ENCODE results near the gene HIVEP3.
A peak's percentile ranks its signal among the peaks of the same experiment; 100 is the strongest.

HIVEP3 gene

DNA sequence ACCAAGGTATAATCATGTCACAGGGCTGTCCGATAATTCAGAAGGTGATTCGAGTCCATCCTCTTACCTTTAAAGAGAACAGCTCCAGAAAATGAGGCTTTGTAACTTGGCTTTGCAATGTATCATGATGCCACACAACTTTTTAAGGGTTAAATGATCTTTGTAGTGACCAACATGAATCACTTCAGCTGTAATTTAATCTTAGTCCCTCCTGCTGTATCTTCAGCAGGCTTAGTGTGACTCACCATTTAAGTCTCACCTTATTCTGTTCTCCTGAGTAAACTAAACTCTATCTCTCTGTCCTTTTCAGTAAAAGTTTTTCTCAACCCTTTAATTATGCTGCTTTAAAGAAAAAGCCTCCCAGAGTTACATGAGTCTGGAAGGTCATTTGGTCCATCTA is 1.9 kb upstream of the HIVEP3 start:
- no peak for DNase-seq

DNA sequence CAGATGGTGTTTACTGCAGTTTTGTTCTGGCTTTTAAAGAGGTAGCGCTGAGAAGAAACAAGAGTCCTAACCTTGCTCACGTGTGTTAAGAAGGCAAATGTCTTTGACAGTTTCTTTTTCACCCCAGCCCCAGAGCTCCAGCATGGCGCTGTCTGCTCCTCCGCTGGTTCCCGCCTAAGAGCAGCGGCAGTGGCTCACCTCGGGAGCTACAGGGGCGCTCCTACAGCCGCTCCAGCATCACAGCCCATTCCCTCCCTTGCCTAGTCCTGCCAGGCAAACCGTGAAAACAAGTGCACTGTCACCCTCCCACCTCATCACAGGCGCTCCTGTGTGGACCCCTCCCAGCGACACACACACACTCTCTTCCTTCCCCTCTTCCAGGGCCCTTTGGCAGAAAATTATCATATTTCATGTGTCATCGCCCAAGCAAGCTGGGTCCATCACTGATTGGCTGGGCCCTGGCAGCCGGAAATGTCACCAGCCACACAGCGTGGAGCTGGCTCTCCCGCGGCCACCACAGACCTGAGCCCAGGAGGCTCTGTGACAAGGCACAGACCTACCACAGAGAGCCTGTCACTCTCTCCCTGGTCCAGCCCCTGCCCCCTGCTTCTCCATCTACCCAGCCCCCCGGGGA is 1.2 kb upstream of the HIVEP3 start:
- peak; percentile 55 for DNase-seq

DNA sequence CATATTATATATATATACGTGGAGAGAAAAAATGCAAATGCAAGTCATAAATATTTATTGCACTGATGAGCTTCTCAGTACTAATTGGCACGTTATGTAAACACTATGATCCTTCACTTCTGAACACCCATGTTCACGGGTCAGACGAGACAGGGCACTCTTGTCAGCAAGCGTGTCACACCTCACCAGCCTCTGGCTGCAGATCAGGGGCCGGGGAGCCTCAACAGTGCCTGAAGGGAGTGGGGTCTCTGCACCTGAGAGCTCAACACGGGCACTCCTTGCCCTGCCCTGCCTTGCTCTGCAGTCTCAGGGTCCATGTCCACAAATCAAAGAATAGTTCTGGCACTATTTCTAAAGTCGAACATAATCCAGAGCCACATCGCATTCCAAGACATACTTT is 409 bp upstream of the HIVEP3 start:
- DNase-seq: no peak

DNA sequence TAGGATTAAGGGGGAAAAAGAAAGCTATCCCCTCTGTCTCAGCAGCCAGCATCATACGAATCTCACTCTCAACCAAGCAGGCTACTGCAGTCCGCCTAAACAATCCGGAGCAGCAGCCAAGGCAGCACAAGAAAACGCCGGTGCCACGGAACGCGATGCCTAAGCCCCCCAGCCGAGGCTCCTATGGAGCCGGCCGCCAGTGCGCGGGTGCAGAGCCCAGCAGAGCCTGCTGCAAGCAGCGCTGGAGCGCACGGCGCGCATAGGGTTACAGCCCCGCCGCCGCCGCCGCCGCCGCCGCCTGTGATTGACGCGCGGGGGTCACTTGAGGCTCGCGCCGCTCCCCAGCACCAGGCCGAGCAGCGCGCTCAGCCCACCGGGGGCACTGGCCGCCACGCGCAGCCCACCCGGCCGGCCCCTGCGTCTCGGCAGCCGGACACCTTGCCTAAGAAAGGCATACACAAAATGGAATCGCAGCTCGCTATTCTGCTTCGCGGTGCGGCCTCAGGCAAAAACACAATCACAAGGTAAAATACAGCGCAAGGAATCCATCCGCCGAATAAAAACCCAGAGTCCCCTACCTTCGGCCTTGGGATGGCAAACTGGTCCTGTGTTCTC is 780 bp downstream of the HIVEP3 start:
- peak; percentile 35 for DNase-seq

DNA sequence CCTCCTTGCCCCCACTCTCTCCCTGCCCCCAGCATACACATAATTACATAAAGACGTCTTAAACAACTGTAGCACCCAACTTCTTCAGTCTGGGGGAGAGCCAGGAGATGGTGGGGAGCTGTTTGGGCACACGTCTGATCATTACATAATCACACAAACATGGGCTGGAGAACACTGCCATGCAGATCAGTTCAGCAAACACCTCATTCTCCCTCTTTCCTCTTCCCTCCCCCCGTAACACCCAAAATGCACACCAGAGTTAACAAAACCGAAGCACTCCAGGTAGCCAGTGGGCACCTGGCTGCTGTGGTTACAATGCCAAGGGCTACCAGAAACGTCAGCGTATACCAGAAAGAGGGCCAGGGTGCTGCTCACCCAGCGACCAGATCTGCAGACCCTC is 1.6 kb downstream of the HIVEP3 start:
- no peak for DNase-seq

DNA sequence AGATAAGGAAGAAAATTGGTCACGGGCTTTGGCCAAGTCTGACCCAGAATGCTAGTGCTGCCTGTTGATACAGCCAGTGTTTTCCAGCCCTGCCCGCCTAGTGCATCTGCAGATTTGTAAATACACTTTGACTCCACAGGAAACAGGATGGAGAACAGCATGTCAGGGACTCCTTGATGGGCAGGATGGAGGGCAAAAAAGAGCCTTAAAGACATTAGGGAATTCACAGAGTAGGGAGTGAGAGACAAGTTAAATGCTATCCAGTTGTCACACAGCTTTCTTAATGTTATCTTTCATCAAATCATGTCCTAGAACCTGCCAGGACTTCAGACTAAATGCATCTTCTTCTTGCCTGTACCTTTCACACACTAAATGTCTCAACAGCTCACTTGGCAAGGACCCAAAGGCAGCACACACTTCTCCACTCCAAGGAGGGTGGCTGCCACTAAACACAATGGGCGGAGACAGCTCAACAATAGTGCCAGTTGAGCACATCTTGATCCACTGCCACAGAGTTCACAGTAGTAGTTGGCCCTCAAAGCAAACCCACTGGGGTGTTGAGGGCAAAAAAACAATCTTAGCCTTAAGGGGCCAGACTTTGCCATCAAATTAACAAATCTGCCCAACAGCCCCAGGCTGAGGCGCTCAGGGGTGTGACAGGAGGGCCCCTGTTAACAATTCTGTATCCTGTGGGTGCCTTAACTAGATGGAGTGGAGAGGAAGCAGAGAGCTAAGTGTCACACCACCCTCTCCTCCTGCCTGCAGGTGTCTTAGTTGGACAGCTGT is 2.7 kb downstream of the HIVEP3 start:
- no peak for DNase-seq

DNA sequence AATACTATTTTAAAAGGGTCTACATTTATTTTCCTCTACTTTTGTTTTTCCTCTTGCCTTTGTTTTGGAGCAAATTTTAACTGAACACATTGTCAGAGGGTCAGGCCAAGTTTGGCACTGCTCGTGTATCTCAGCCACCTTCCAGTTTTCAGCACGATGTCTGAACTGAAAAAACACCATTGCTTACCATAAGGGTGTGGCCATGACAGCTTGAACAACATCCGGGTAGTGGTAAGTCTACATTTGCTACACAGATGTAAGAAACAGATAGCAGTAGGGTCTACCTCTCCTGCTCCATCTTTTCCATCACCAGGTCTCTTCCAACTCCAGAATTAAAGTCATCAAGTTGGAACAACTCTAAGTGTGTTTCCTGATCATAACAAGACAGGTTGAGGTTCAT is 4.2 kb downstream of the HIVEP3 start:
- no peak for DNase-seq

DNA sequence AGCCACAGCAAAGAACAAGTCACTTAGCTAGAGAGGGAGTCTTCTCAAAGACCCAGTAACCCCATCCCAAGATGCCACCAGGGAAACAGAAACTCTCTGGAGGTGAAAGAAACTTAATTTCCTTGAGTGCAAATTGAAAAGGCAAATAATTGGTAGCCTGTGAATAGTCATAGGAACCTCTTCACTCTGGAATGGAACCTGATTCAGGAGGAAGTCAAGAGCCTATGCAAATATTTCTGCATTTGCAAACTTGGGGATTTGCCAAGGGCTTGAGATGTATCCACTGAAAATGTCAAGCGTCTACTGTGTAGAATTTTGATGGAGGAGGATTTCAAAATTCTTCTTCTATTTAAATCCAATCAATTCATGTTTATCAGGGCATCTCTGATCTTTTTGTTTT is 5.7 kb downstream of the HIVEP3 start:
- no peak for DNase-seq

DNA sequence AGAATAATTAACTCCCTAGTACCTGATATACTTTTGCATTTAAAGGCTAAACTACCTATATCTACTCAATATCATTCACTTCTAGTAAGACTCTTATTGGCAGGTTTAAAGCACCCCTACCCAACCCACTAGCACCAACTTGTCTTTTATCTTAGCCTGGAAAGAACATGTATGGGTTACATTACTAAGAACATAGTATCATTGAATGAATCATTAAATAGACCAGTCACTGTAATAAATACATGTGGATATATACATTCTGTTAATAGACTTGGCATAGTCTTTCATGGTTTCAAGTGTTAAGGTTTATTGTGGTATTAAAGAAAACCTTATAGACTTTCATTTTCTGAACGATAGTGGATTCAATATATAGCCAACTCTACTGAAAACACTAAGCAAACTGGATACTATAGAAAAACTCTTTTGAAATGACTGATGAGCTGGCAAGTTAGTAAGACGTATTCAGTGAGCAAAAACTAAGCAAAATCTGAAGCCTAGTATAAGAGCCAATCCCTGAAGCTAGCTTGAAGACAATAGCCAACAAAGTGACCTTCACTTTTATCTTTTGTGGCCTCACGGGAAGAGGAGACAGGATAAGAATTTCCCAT is 10.3 kb downstream of the HIVEP3 start:
- no peak for DNase-seq

DNA sequence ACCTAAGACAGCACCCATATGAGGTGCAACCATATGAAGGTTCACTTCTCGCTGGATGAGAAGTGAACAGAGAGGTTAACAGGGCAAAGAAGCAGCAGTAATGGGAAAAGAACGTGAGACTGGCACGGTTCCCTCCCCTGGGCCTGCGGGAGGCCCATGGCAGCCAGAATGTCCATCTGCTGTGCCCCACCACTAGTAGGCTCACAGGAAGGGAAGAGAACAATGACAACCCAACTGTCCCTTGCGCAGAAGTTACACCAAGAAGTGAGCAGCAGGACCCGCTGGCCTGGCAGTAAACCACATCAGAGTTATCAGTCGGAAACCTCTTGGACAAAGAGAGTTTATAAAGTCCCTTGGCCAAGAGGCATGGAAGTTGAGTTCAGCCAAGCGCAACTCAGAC is 11.3 kb downstream of the HIVEP3 start:
- no peak for DNase-seq

DNA sequence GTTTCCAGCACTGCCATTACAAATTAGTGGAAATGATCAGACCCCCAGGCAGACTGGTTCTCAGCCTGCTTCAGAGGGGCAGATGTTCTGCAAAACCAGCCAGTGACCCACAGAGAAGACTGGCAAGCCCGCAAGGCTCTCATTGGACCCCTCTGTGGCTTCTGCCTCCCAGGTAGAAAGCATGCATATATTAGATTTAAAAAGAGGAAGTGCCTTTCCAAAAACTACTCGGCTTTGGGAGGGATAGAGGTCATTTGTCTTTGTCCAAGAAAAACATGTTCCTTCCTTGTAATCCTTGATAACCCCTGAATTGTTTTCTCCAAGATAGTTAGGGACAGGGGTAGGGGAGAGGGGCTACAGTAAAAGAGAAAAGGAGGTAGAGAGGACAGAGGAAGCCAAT is 11.8 kb downstream of the HIVEP3 start:
- DNase-seq: no peak

DNA sequence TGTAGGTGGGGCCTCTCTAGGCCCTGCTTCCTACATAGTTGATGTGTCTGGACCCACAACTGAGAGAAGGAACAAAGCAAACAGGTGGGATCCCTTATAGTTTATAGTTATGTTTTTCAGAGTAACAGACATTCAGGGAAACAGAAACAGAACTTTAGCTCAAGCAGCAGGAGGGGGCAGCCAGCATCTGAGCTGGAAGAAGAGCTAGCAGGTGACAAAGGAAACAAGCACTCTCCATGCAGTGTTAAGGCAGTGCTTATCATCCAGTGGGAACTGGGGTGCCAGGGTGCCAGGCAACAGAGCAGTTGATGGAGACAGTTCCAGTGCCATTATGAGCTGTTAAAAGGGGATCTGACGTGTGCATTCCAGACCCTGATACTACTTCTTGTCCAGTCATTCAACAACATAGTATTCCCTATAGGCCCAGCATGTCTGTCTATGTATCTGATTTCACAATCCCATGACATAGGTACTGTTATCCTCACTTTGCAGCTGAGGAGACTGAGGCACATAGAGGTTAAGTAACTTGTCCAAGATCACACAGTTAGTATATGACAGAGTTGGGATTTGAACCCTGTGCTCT is 13.5 kb downstream of the HIVEP3 start:
- DNase-seq: no peak

DNA sequence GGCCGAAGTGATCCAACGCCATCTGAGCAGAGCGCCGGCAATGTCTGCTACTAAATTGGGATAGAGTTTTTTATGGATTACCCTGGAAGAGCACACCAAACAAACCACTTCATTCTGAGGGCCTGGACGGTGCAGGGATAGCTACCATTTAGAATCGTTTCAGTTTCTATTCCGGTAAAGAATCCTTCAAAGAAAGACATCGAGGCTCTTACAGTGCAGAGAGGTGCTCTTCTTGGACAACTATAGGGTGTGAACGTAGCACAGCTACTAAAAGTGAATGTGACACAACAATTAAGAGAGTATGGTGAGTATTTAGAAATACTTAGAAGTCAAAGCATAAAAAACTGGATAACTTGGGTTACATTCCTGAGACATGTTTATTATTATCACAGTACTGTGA is 16.1 kb downstream of the HIVEP3 start:
- no peak for DNase-seq

DNA sequence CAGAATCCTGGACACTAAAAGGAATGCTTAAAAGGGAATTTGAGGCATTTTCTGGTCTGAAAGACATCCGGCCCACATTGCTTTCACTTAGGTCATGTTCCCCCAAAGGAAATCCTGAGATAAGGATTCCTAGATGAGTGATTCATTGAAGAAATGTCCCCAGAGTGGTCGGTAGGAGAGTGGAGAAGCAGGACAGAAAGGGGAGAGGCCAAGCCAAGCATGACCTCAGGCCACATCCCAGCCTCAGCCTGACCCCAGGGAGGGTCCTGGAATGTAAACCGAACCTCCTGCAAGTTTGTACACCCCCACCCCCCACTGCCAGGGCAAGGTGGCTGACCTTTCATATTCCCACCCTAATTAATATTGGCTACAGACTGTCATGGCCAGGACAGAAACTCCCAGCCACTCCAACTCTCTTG is 16.6 kb downstream of the HIVEP3 start:
- peak; percentile 92 for DNase-seq

DNA sequence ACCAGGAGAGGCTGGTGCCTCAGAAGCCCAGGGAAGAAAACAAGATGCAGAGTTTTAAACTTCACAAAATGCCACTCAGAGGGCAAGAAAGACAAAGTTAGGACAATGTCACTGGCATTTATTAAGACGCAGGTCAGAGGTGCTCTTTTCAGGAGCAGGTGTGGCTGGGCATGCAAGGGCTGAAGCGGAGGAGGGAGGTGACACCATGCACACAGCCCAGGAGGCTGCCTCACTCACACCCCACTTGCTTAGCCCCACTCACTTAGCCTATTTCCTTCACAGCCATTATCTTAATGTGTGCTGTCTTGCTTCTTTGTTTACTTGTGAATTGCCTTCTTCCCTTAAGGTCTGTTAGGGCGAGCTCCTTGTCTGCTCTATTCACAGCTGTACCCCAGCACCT is 17.2 kb downstream of the HIVEP3 start:
- DNase-seq: no peak

DNA sequence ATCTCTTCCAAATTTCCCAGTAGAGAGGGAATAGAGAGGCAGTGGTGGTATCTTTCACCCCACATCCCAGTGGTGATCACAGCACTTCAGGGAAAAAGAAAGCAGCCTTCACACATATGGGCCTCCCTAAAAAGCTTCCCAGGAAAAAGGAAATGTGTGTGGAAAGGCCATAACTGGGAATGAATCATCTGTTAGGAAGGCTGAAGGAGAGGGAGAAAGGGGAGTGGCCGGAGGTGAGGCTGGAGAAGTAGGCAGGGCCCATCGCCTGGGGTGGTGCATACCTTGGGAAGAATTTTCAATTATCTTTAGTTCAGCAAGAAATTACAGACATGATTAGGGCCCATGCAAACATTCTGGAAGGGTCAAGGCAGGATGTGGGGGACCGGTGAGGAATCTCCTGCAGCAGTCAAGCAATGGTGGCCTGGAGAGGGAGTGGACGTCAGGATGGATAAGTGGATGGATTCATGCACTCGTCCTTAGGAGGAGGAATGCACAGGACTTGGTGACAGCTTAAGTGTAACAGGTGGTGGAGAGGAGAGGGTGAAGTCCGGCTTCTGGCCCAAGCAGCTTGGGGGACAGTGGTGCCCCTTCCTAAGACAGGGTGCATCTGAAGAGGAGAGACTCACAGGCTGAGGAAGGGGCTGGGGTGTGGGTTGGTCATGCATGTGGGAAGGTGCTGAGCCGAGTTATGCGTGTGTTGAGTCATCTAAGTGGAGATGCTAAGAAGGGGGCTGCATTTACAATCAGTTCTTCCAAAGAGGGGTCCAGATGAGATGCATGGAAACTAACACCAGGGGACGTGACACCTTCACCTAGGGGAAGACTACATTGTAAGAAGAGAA is 17.9 kb downstream of the HIVEP3 start:
- peak; percentile 67 for DNase-seq

DNA sequence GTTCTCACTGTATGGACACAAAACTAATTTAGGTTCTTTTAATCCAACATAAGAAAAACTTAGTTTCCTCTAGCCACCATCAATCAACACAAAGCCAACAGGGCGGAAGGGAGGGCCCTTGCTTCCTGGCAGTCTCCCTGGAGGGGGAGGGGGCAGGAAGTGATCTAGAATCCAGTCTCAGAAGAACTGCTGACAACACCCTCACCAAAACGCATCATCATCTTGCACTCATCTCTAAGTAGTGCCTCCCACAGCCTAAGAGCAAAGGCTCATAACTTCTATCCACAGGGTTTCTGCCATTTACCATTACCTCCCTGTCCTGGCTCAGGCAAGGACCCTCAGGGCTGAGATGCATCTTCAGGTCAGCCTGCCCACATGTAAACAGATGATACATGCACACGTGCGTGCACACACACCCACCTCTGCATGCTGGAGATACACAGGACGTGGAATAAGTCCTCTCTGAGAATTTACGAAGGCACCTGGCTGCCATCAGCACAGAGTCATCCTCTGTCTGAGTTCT is 20.5 kb downstream of the HIVEP3 start:
- peak; percentile 75 for DNase-seq

DNA sequence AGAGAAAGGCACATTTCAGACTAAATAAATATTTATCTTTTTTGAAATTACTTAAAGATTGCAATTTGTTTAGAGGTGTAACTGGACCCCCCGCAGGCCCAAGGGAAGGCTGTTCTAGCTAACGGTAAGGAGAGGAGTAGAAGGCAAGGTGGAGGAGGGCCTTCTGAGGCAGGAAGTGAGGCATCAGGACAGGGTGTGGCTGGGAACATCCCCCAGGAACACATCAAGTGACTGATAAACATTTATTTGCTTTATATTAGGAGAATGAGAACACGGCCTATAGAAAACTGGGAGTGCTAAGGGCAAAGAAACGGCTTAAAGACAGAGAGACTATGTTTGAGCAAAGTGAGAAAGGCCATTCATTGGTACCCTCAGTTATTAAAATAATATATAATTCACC is 23.2 kb downstream of the HIVEP3 start:
- DNase-seq: no peak

DNA sequence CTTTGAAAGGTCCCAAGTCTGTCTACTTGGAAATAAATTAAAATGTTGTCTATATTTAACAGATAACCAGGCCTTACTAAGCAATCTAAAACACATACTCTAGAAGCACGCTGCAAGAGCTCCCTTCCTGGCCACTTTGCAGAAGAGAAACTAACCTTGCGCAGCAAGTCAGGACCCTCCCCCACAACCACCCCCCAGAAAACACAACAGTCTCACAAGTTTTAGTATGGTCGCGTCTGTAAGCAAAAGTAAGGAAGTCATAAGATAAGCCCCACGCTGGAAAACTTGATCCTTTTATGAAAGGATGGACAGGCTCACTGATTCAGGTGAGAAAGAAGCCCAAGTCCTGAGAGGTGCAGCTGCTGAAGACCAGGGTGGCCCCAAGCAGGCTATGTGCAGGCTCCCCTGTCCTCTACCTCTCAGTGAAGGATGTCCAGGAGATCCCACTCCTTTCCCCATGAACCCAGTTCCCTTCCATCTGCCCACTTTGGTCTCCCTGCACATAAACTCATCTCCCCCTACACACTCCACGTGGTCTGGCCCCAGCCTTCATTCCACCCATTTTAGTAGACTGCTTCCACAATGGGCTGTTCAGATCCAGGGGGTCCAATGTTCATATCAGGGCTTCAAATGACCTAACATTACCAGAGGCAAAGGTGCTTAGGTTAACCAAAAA is 23.8 kb downstream of the HIVEP3 start:
- DNase-seq: no peak

DNA sequence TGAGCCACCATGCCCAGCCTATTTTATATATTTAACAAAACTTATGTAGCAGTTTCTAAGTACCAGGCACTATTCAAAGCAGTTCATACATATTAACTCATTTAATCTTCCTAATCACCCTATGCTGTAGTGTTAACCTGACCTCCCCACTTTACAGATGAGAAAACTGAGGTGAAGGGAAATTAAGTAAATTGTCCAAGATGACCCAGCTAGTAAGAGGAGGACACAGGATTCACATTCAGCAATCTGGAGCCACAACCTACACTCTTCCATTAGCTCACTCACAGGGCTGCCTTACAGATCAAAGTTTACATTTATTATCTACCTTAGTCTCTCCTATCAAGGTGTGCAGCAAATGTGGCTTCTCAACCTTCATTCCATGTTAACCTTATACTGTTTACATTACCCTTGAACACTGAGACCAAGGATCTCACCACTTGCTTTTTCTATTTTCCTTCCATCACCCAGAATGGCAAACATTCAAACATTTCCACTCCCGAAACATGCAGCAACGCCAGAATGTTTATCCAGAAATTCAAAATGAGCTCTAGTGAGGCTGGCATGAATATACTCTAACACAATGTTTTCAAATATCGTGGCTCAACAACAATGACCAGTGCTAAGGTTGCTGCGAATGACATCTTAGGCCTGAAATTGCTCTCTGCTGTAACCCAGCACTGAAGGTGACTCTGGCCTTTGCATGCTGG is 24.5 kb downstream of the HIVEP3 start:
- no peak for DNase-seq

DNA sequence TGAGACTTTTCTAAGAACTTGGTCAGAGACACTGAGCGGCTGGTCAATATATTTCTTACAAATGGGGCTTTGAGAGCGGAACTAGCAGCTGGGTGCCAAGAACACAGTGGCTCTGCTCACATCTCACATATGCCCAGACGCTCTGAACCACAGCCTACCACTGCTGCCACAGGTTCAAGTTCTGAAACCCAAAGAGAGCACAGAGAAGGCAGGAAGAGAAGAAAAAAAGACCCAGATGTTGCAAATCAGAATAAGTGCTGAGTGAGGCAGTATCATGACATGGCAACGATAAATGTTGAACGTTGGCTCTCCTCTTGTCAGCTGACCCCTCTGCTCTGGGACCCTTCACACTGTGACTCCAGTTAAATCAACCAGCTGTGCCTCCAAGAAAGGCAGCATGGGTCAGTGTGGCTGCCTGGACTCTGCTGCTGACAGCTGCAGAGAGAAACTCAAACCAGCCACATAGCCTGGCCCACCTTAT is 26.4 kb downstream of the HIVEP3 start:
- no peak for DNase-seq
